Measurements from ENCODE around the gene CHST11.

Gene CHST11

GRCh38 chr12:104752016-104752415, 295.3 kb downstream of the CHST11 start:
- Histone ChIP-seq H3K27me3 (ENCODE audit: insufficient read depth, insufficient read length) (no peaks in the 10 kb centered on the region), H3K36me3 (ENCODE audit: insufficient read depth, insufficient read length, low read length) (peaks cover 3% of the 10 kb centered on the region), H3K4me1 (ENCODE audit: insufficient read depth, insufficient read length) (peaks cover 9% of the 10 kb centered on the region), H3K9ac (ENCODE audit: insufficient read length, low read depth) (no peak overlapping the region), H3K4me3 (ENCODE audit: insufficient read length, low read depth) (no peak overlapping the region), H3K9me3 (ENCODE audit: insufficient read depth, low read length) (no peaks in the 10 kb centered on the region)
- TF ChIP-seq ZNF274 (IDR thresholded peaks at IDR 0.05; ENCODE audit: low read depth, low read length): no peak
- no peak for TF ChIP-seq YY1 (IDR thresholded peaks at IDR 0.05; ENCODE audit: insufficient read depth, insufficient read length)
- TF ChIP-seq SUZ12 (IDR thresholded peaks at IDR 0.05; ENCODE audit: extremely low read depth, insufficient read depth, insufficient read length): no peak
- DNase-seq (ENCODE audit: low read depth, low spot score): no peak

GRCh38 chr12:104752881-104753280, 296.1 kb downstream of the CHST11 start:
- Histone ChIP-seq H3K9ac (ENCODE audit: insufficient read length, low read depth) (no peak overlapping the region), H3K9me3 (ENCODE audit: insufficient read depth, low read length) (no peaks in the 10 kb centered on the region), H3K4me1 (ENCODE audit: insufficient read depth, insufficient read length) (peaks cover 9% of the 10 kb centered on the region), H3K27me3 (ENCODE audit: insufficient read depth, insufficient read length) (no peaks in the 10 kb centered on the region), H3K36me3 (ENCODE audit: insufficient read depth, insufficient read length, low read length) (peaks cover 10% of the 10 kb centered on the region), H3K4me3 (ENCODE audit: insufficient read length, low read depth) (no peak overlapping the region)
- DNase-seq (ENCODE audit: low read depth, low spot score): no peak
- TF ChIP-seq YY1 (IDR thresholded peaks at IDR 0.05; ENCODE audit: insufficient read depth, insufficient read length) (no peak), SUZ12 (IDR thresholded peaks at IDR 0.05; ENCODE audit: extremely low read depth, insufficient read depth, insufficient read length) (no peak), ZNF274 (IDR thresholded peaks at IDR 0.05; ENCODE audit: low read depth, low read length) (no peak)

- Histone ChIP-seq H3K36me3 (ENCODE audit: insufficient read depth, insufficient read length, low read length) (peaks cover 10% of the 10 kb centered on the region), H3K4me1 (ENCODE audit: insufficient read depth, insufficient read length) (no peaks in the 10 kb centered on the region), H3K27me3 (ENCODE audit: insufficient read depth, insufficient read length) (no peaks in the 10 kb centered on the region), H3K4me3 (ENCODE audit: insufficient read length, low read depth) (no peak overlapping the region), H3K9ac (ENCODE audit: insufficient read length, low read depth) (no peak overlapping the region), H3K9me3 (ENCODE audit: insufficient read depth, low read length) (no peaks in the 10 kb centered on the region)
- no peak for DNase-seq (ENCODE audit: low read depth, low spot score)
- TF ChIP-seq ZNF274 (IDR thresholded peaks at IDR 0.05; ENCODE audit: low read depth, low read length) (no peak), SUZ12 (IDR thresholded peaks at IDR 0.05; ENCODE audit: extremely low read depth, insufficient read depth, insufficient read length) (no peak), YY1 (IDR thresholded peaks at IDR 0.05; ENCODE audit: insufficient read depth, insufficient read length) (no peak)
These were observed 300.2 kb downstream of the CHST11 start for GRCh38 chr12:104756901-104757300.

- no peak overlapping the region for H3K9ac ChIP-seq (ENCODE audit: insufficient read length, low read depth)
- no peak overlapping the region for H3K4me3 ChIP-seq (ENCODE audit: insufficient read length, low read depth)
- no peaks in the 10 kb centered on the region for H3K9me3 ChIP-seq (ENCODE audit: insufficient read depth, low read length)
- no peak for DNase-seq (ENCODE audit: low read depth, low spot score)
- TF ChIP-seq SUZ12 (IDR thresholded peaks at IDR 0.05; ENCODE audit: extremely low read depth, insufficient read depth, insufficient read length) (no peak), ZNF274 (IDR thresholded peaks at IDR 0.05; ENCODE audit: low read depth, low read length) (no peak), YY1 (IDR thresholded peaks at IDR 0.05; ENCODE audit: insufficient read depth, insufficient read length) (no peak)
- H3K4me1 ChIP-seq (ENCODE audit: insufficient read depth, insufficient read length): no peaks in the 10 kb centered on the region
- H3K36me3 ChIP-seq (ENCODE audit: insufficient read depth, insufficient read length, low read length): peaks cover 10% of the 10 kb centered on the region
- H3K27me3 ChIP-seq (ENCODE audit: insufficient read depth, insufficient read length): no peaks in the 10 kb centered on the region
These were observed 302.0 kb downstream of the CHST11 start for GRCh38 chr12:104758771-104759170.

- DNase-seq (ENCODE audit: low read depth, low spot score): no peak
- Histone ChIP-seq H3K4me3 (ENCODE audit: insufficient read length, low read depth) (no peak overlapping the region), H3K9ac (ENCODE audit: insufficient read length, low read depth) (no peak overlapping the region), H3K4me1 (ENCODE audit: insufficient read depth, insufficient read length) (no peaks in the 10 kb centered on the region), H3K9me3 (ENCODE audit: insufficient read depth, low read length) (no peaks in the 10 kb centered on the region), H3K36me3 (ENCODE audit: insufficient read depth, insufficient read length, low read length) (peaks cover 10% of the 10 kb centered on the region), H3K27me3 (ENCODE audit: insufficient read depth, insufficient read length) (no peaks in the 10 kb centered on the region)
- TF ChIP-seq ZNF274 (IDR thresholded peaks at IDR 0.05; ENCODE audit: low read depth, low read length): no peak
- no peak for TF ChIP-seq SUZ12 (IDR thresholded peaks at IDR 0.05; ENCODE audit: extremely low read depth, insufficient read depth, insufficient read length)
- TF ChIP-seq YY1 (IDR thresholded peaks at IDR 0.05; ENCODE audit: insufficient read depth, insufficient read length): no peak
These were observed 304.3 kb downstream of the CHST11 start for GRCh38 chr12:104761091-104761490.

- H3K36me3 ChIP-seq (ENCODE audit: insufficient read depth, insufficient read length, low read length): peaks cover 10% of the 10 kb centered on the region
- H3K27me3 ChIP-seq (ENCODE audit: insufficient read depth, insufficient read length): no peaks in the 10 kb centered on the region
- TF ChIP-seq ZNF274 (IDR thresholded peaks at IDR 0.05; ENCODE audit: low read depth, low read length) (no peak), SUZ12 (IDR thresholded peaks at IDR 0.05; ENCODE audit: extremely low read depth, insufficient read depth, insufficient read length) (no peak), YY1 (IDR thresholded peaks at IDR 0.05; ENCODE audit: insufficient read depth, insufficient read length) (no peak)
- DNase-seq (ENCODE audit: low read depth, low spot score): no peak
- H3K9ac ChIP-seq (ENCODE audit: insufficient read length, low read depth): no peak overlapping the region
- H3K4me1 ChIP-seq (ENCODE audit: insufficient read depth, insufficient read length): no peaks in the 10 kb centered on the region
- H3K9me3 ChIP-seq (ENCODE audit: insufficient read depth, low read length): no peaks in the 10 kb centered on the region
- no peak overlapping the region for H3K4me3 ChIP-seq (ENCODE audit: insufficient read length, low read depth)
These were observed 304.9 kb downstream of the CHST11 start for GRCh38 chr12:104761611-104762010.

GRCh38 chr12:104763168-104763805, 306.5 kb downstream of the CHST11 start:
- no peak overlapping the region for H3K4me3 ChIP-seq (ENCODE audit: insufficient read length, low read depth)
- no peaks in the 10 kb centered on the region for H3K27me3 ChIP-seq (ENCODE audit: insufficient read depth, insufficient read length)
- no peaks in the 10 kb centered on the region for H3K9me3 ChIP-seq (ENCODE audit: insufficient read depth, low read length)
- DNase-seq (ENCODE audit: low read depth, low spot score): no peak
- no peaks in the 10 kb centered on the region for H3K4me1 ChIP-seq (ENCODE audit: insufficient read depth, insufficient read length)
- TF ChIP-seq ZNF274 (IDR thresholded peaks at IDR 0.05; ENCODE audit: low read depth, low read length) (no peak), YY1 (IDR thresholded peaks at IDR 0.05; ENCODE audit: insufficient read depth, insufficient read length) (no peak), SUZ12 (IDR thresholded peaks at IDR 0.05; ENCODE audit: extremely low read depth, insufficient read depth, insufficient read length) (no peak)
- no peak overlapping the region for H3K9ac ChIP-seq (ENCODE audit: insufficient read length, low read depth)
- no peaks in the 10 kb centered on the region for H3K36me3 ChIP-seq (ENCODE audit: insufficient read depth, insufficient read length, low read length)

Data from NT2/D1 (cell line).